HG03439 (cell line): ENCODE measurements around the gene IL10.
"Not testable (repeated sequence)": the region's sequence is repeated elsewhere in the genome, so short reads cannot be mapped to it uniquely, and the experiment has no call there.

ENCODE experiments used
- ATAC-seq: cut with Tn5 transposase; IDR thresholded peaks from one replicate; pipeline ENCODE4 v1.9.1; 2021; ENCODE audit warnings: mild to moderate bottlenecking, moderate library complexity; ENCODE audit not compliant: unreplicated experiment

IL10 gene

GRCh38 chr1:206794294-206794908, 22.1 kb upstream of the IL10 start:
- ATAC-seq, result no peak

DNA sequence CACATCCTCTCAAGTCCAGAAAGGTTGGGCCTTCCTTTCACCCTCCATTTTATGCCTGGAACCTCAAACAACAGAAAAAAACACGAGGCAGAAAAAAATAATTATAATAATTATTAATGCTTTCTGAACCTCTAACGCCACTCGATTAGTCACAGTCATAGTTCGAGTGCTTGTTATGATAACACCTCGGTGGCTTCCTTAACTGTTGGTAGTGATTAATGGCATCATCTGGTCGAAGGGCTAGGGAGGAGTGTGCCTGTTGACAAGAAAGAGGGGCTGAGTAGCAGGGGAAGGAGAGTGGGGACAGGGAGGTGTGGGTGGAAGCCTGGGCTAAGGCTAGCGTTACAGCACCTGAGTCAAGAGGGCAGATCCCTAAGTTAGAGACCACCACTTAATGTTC, 21.3 kb upstream of the IL10 start:
- no peak for ATAC-seq

GRCh38 chr1:206792939-206793607, 20.8 kb upstream of the IL10 start:
- ATAC-seq, result peak; percentile 41

GRCh38 chr1:206790502-206791250, 18.4 kb upstream of the IL10 start:
- ATAC-seq, result peak; percentile 28

GRCh38 chr1:206788487-206789050, 16.3 kb upstream of the IL10 start:
- no peak for ATAC-seq

DNA sequence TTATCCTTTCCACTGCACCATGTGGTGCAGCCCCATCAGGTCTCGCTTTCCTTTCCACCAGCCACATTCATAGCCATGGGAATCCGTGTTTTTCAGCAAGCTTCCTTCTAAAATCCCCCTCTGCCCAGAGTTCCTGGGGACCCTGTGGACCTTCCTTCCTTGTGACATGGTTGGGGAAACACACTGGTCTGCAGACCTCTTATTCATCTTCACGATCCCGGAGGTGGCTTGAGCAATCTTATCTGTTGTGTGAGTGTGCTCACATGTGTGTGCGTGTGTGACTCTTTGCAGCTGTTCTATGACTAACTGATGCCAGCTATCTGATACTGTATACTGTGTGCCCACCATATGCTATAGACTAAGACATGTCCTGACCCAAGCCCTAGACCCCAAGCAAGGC, 15.6 kb upstream of the IL10 start:
- no peak for ATAC-seq

DNA sequence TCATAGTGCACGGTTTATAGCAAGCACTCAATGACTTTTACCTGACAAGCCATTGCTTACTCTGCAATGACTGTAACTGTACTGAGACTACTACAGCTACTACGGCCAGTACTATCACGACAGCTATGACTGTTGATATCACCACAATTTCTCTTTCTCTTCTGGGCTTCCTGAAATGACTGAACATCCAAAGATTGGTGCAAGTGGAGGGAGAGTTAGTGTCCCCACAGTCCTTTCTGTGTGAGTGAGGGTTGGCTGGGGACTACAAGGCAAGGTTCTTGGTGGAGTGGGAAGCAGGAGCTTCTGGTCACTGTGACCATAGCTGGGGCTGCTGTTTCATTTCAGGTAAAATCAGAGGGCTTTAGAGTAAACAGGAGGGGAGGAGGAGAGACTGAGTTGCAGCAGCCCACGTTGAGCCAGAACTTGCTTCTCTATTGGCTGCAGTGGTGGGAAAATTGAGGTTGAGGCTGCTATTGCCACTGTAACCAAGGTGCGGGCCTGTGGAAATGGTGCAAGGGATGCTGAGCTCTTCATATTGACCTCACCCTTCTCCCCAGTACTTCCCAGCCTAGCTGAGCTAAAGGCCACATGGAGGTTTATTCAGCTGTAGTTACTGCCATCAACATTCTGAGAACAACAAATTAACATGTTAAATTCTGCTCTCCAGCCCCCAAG, 14.1 kb upstream of the IL10 start:
- no peak for ATAC-seq

DNA sequence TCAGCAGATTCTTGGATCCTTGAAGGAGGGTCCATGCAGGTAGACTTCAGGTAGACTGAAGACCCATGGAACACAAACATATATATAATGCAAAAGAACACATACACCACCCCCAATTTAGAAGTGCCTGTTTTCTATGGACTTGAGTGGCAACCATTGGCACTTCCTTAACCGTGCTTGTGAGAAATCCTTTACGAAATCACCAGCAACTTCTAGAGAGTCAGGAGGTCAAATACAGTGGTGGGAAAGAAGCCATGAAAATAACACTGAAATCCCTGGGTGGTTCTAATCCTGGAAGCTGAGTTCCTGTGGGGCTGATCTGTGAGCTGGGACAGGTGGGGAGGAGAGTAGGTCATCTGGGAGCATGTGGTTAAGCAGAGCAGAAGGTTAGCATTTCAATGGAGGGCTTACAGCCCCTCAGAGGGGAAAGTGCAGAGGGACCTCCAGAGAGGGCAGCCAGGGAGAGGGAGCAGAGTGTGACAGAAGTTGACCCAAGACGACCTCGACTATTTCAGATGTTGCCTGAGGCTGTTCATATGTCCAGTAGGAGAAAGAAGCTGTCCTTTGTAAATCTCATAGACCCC, 13.0 kb upstream of the IL10 start:
- no peak for ATAC-seq

DNA sequence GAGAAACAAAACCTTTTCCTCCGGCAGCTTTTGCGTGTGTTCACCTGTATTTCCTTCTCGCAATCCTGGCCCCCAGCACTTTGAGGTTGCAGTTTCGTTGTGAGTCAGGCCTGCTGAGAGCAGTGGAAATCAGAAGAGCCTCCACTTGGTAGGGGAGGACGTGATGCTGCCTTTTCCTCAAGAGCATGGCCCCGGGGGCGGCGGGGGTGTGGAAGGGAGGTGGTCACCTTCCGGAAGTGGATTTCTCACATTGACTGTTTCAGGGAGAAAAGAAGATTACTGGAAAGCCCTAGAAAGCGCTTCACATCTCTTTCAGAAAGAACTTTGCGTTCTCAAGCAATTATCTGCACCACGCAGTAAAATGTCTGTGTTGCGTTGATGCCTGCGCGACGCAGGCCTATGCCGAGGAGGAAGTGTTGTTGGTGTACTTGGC, 12.2 kb upstream of the IL10 start:
- ATAC-seq, result peak; percentile 55

GRCh38 chr1:206783506-206783905, 11.2 kb upstream of the IL10 start:
- no peak for ATAC-seq

DNA sequence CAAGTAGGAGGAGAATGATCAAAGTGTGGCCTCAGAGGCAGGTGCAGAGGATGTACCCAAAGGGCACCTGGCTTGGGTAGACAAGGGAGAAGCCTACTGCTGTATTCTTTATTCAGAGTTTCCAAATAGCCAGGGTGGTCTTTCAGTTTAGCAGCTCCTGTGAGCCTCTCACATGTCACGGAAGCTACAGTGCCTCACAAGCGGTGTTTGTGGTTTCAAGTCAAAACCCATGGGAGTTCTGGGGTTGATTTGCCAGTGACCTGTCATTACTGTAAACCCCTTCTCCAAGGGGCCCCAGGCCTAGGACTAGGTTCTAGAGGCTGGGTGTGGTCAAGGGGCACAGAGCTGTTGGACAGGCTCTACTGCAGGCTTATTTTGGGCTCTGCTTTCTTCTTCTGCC, 10.2 kb upstream of the IL10 start:
- ATAC-seq, result peak; percentile 57

DNA sequence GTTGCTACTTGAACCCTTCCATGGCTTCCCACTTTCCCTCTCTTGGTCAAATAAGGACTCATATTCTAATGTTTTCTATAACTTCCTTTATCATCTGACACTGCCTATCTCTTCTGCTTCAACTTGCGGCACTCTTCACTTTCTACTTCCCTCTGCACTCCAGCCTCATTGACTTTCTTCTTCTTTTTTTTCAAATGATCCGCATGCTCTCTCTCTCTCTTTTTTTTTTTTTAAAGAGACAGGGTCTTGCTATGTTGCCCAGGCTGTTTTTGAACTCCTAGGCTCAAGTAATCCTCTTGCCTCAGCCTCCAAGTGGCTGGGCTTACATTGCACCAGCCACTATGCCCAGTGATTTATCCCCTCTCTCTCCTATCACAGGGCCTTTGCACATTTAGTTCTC, 7.3 kb upstream of the IL10 start:
- ATAC-seq, result no peak

GRCh38 chr1:206778911-206779310, 6.6 kb upstream of the IL10 start:
- not testable (repeated sequence) for ATAC-seq

GRCh38 chr1:206778031-206778430, 5.7 kb upstream of the IL10 start:
- no peak for ATAC-seq

GRCh38 chr1:206776229-206776628, 3.9 kb upstream of the IL10 start:
- ATAC-seq, result no peak

- no peak for ATAC-seq
These were observed 1.8 kb upstream of the IL10 start for GRCh38 chr1:206774093-206774492.

GRCh38 chr1:206771338-206771692, 979 bp downstream of the IL10 start:
- no peak for ATAC-seq

- no peak for ATAC-seq
These were observed 1.6 kb downstream of the IL10 start, which contains the start of gene IL19 for GRCh38 chr1:206770531-206771337. IL19 (plus strand) TSS chr1:206770773; CDS start chr1:206836663, 65,890 bp downstream.

DNA sequence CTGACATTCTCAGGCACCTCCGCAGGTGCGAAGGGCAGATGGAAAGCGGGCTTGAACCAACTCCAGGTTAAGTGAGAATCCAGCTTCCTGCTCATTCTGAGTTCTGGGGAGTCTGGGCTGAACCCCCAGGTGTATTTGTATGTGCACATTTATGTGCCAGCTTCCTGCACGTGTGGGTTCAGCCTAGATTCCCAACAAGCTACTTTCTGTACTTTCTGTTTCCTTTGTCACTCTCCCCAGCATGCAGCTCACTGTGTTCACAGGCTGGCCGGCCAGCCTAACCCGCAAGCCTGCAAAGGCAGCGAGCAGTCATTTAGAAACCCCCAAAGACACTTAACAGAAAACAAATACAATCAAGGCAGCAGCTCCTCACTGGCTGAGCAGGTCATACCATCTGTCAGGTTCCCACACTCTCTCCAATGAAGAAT, 3.0 kb downstream of the IL10 start:
- peak; percentile 58 for ATAC-seq
